HG03565 (cell line): Measurements from ENCODE around the gene SMYD2.

Source experiments
- ATAC-seq: cut with Tn5 transposase; IDR thresholded peaks from one replicate; pipeline ENCODE4 v1.9.1; 2021; ENCODE audit warnings: mild to moderate bottlenecking, moderate library complexity; ENCODE audit not compliant: unreplicated experiment

Gene SMYD2

GRCh38 chr1:214384373-214385079 is 103.6 kb downstream of the SMYD2 start:
- no peak for ATAC-seq

- no peak for ATAC-seq
Measured at GRCh38 chr1:214385428-214385827, 104.5 kb downstream of the SMYD2 start.

- no peak for ATAC-seq
Measured at GRCh38 chr1:214386333-214386732, 105.4 kb downstream of the SMYD2 start.
